B cell (primary cell): ENCODE results near the gene MATN1. TPM values are rescaled to one million over a fixed set of nuclear protein-coding genes. Genes with fewer than 3 reads are reported as not detected.

Experiments used
- ATAC-seq: fragments of 200-7000 bp; cut with Tn5 transposase; one replicate; pipeline ENCODE4 v1.10.0; 2021; ENCODE audit warnings: low read depth, mild to moderate bottlenecking, moderate number of reproducible peaks, moderate library complexity
- CTCF ChIA-PET: fragments of 350-600 bp; sonication (Branson Sonifier 250); formaldehyde crosslinking; loops from one replicate; lab custom pipeline; 2021; ENCODE audit warnings: antibody characterized with exemption, inconsistent platforms; lab: Charles Lee
- POLR2A ChIA-PET: fragments of 350-600 bp; sonication (Branson Sonifier 250); formaldehyde crosslinking; loops from one replicate; lab custom pipeline; 2021; ENCODE audit warnings: antibody characterized with exemption; lab: Charles Lee
- DNase-seq: peaks from one replicate; pipeline ENCODE4 v3.0.0; 2013
- H2AFZ ChIP-seq: 2 replicates; pipeline ENCODE4 v1.6.1; 2012; ENCODE audit warnings: mild to moderate bottlenecking, low read depth, low read length; ENCODE audit not compliant: insufficient read depth, poor library complexity, severe bottlenecking
- H3K27ac ChIP-seq, 2 donors: 1 replicate in 1 of 2; 2 replicates in 1 of 2; pipeline ENCODE4 v1.5.1; 2012 to 2013; ENCODE audit warnings: low read length in 2 of 2, mild to moderate bottlenecking in 2 of 2, moderate library complexity in 1 of 2
- H3K27me3 ChIP-seq, 4 experiments: fragments of 200-600 bp in 1 of 4; sonication (generic) in 1 of 4; replicated peaks in 1 of 4; 1 replicate in 2 of 4; 2 replicates in 2 of 4; pipeline versions ENCODE4 v1.6.1 to v1.7.0; 2013 to 2016; ENCODE audit warnings: low read length in 3 of 4, mild to moderate bottlenecking in 2 of 4, mixed read lengths in 1 of 4, moderate library complexity in 1 of 4; ENCODE audit not compliant: insufficient read depth in 4 of 4, control insufficient read depth in 3 of 4; ENCODE audit errors: control extremely low read depth in 1 of 4
- H3K36me3 ChIP-seq, 2 experiments: replicated peaks in 1 of 2; 1 replicate in 1 of 2; 2 replicates in 1 of 2; pipeline versions ENCODE4 v1.6.1 to v1.7.1; 2013; ENCODE audit warnings: low read length in 1 of 2; ENCODE audit not compliant: insufficient read depth in 2 of 2, control insufficient read depth in 1 of 2; ENCODE audit errors: control extremely low read depth in 1 of 2, extremely low read depth in 1 of 2
- H3K4me1 ChIP-seq, 2 donors: fragments of 200-600 bp in 1 of 2; sonication (generic) in 1 of 2; 1 replicate in 1 of 2; 2 replicates in 1 of 2; pipeline versions ENCODE4 v1.5.1 to v1.6.1; 2013 to 2017; ENCODE audit warnings: low read length in 2 of 2; ENCODE audit not compliant: control insufficient read depth in 2 of 2, insufficient read depth in 2 of 2
- H3K4me2 ChIP-seq: replicated peaks from 2 replicates; pipeline ENCODE3; 2012; ENCODE audit warnings: mild to moderate bottlenecking, low read depth, low read length; ENCODE audit not compliant: poor library complexity, severe bottlenecking
- H3K4me3 ChIP-seq, 5 experiments: fragments of 200-600 bp in 1 of 5; sonication (generic) in 1 of 5; 1 replicate in 3 of 5; 2 replicates in 2 of 5; pipeline versions ENCODE4 v1.5.1 to v1.7.0; 2011 to 2016; ENCODE audit warnings: low read length in 4 of 5, mild to moderate bottlenecking in 4 of 5, low read depth in 2 of 5, control low read depth in 1 of 5, moderate library complexity in 1 of 5; ENCODE audit not compliant: insufficient read depth in 1 of 5; ENCODE audit errors: control extremely low read depth in 1 of 5, extremely low read depth in 1 of 5
- H3K79me2 ChIP-seq: fragments of 200-600 bp; sonication (generic); one replicate; pipeline ENCODE4 v1.6.0; 2016; ENCODE audit warnings: low read length; ENCODE audit not compliant: control insufficient read depth, insufficient read depth
- H3K9ac ChIP-seq: fragments of 200-600 bp; sonication (generic); 2 replicates; pipeline ENCODE4 v1.6.1; 2017; ENCODE audit warnings: mild to moderate bottlenecking, low read length, moderate library complexity
- H3K9me3 ChIP-seq, 3 donors: one replicate each; pipeline versions ENCODE4 v1.6.1 to v1.7.1; 2013; ENCODE audit warnings: low read length in 2 of 3; ENCODE audit not compliant: control insufficient read depth in 2 of 3, insufficient read depth in 1 of 3; ENCODE audit errors: control extremely low read depth in 1 of 3
- H4K20me1 ChIP-seq: 2 replicates; pipeline ENCODE4 v1.6.0; 2012; ENCODE audit warnings: mild to moderate bottlenecking, low read length; ENCODE audit not compliant: insufficient read depth, control insufficient read depth, poor library complexity, severe bottlenecking
- H3K27ac Mint-ChIP-seq: one replicate; pipeline ENCODE4 v1.8.0; 2021; ENCODE audit warnings: mixed read lengths
- H3K27me3 Mint-ChIP-seq: one replicate; pipeline ENCODE4 v1.8.0; 2021; ENCODE audit warnings: mixed read lengths
- H3K4me1 Mint-ChIP-seq: one replicate; pipeline ENCODE4 v1.8.0; 2021; ENCODE audit warnings: mixed read lengths
- H3K4me3 Mint-ChIP-seq: one replicate; pipeline ENCODE4 v1.8.0; 2021; ENCODE audit warnings: mixed read lengths
- H3K9me3 Mint-ChIP-seq: one replicate; pipeline ENCODE4 v1.8.0; 2022; ENCODE audit warnings: mixed read lengths; ENCODE audit not compliant: insufficient read depth
- CTCF ChIP-seq: fragments of 200-600 bp; IDR thresholded peaks from one replicate; pipeline ENCODE4 v1.8.0; 2022; ENCODE audit warnings: antibody characterized with exemption, mild to moderate bottlenecking
- EZH2 ChIP-seq: IDR thresholded peaks from 2 replicates; pipeline ENCODE4 v1.6.1; 2012; ENCODE audit warnings: borderline replicate concordance, low read depth, mild to moderate bottlenecking, moderate library complexity, low read length; ENCODE audit not compliant: insufficient read depth, poor library complexity, severe bottlenecking
- WGBS: methylation state at CpG from one replicate; pipeline ENCODE4 v1.1.5; 2013; ENCODE audit warnings: missing lambda C conversion rate; ENCODE audit not compliant: insufficient coverage; 5-methylcytosine and 5-hydroxymethylcytosine counted together
- intact Hi-C: fragments of 100-400 bp; cut with micrococcal nuclease; formaldehyde crosslinking; loops from one replicate; pipeline ENCODE4 v1.10.0; 2022
- polyA plus RNA-seq: library from polyadenylated mRNA; depleted of rRNA; stranded (reverse); fragments of >200 nt; gene quantifications from 2 replicates; pipeline ENCODE4 v1.2.3, GENCODE V29; 2012
- total RNA-seq, 2 donors: library from RNA; stranded (reverse); fragments of 120-200 nt in 1 of 2; gene quantifications; 1 replicate in 1 of 2; 2 replicates in 1 of 2; pipeline versions ENCODE4 v1.2.3 to v1.2.4, GENCODE V29; 2013 to 2022

The MATN1 gene
- total and polyA plus RNA-seq, 2 donors (not counting 1 experiment from before 2014, with no cell fraction given), result 2.5 to 3.2 TPM

GRCh38 chr1:30668546-30669327, 54.6 kb downstream of the MATN1 start:
- DNase-seq, result no peak
- H3K4me1 Mint-ChIP-seq, result no peaks in the 10 kb centered on the region
- no peak overlapping the region for H3K4me3 ChIP-seq
- H3K9me3 Mint-ChIP-seq, result peaks cover 3% of the 10 kb centered on the region
- no peak overlapping the region for H3K4me3 Mint-ChIP-seq
- intact Hi-C loops, result no loop called here
- no peak overlapping the region for H3K27ac Mint-ChIP-seq
- H3K27me3 Mint-ChIP-seq, result peaks cover 31% of the 10 kb centered on the region
- H3K4me1 ChIP-seq, result no peaks in the 10 kb centered on the region
- no peak overlapping the region for H3K27ac ChIP-seq
- H3K9ac ChIP-seq, result no peak overlapping the region
- no peaks in the 10 kb centered on the region for H3K36me3 ChIP-seq
- ATAC-seq, result no peak
- peaks cover 0 to 12% (median 3%) of the 10 kb centered on the region in 4 experiments for H3K27me3 ChIP-seq
- CTCF ChIA-PET, result no interaction called here
- no peaks in the 10 kb centered on the region for H4K20me1 ChIP-seq
- no peak overlapping the region for H2AFZ ChIP-seq
- POLR2A ChIA-PET, result no interaction called here
- H3K79me2 ChIP-seq, result no peaks in the 10 kb centered on the region
- no peak for TF ChIP-seq CTCF
- no peak for TF ChIP-seq EZH2
- 91% methylated on average over 5 of the region's 6 CpGs for WGBS
- H3K4me2 ChIP-seq, result no peak overlapping the region
- peaks cover 4 to 8% (median 6%) of the 10 kb centered on the region in 3 donors for H3K9me3 ChIP-seq

- no peaks in the 10 kb centered on the region for H3K36me3 ChIP-seq
- H3K4me3 ChIP-seq, result no peak overlapping the region
- no peak overlapping the region for H3K4me3 Mint-ChIP-seq
- H3K4me1 Mint-ChIP-seq, result no peaks in the 10 kb centered on the region
- peaks cover 28% of the 10 kb centered on the region for H3K27me3 Mint-ChIP-seq
- intact Hi-C loops, result no loop called here
- no peak overlapping the region for H3K4me2 ChIP-seq
- no peak overlapping the region for H3K9ac ChIP-seq
- H3K27ac Mint-ChIP-seq, result no peak overlapping the region
- ChIA-PET CTCF (no interaction called here), POLR2A (no interaction called here)
- ATAC-seq (no peak), DNase-seq (no peak)
- H3K27ac ChIP-seq, result no peak overlapping the region
- H3K27me3 ChIP-seq, result peaks cover 0 to 9% (median 3%) of the 10 kb centered on the region in 4 experiments
- no peaks in the 10 kb centered on the region for H4K20me1 ChIP-seq
- peaks cover 0 to 1% (median 0%) of the 10 kb centered on the region in 3 donors for H3K9me3 ChIP-seq
- no peak overlapping the region for H2AFZ ChIP-seq
- no peaks in the 10 kb centered on the region for H3K9me3 Mint-ChIP-seq
- no peak for TF ChIP-seq EZH2
- TF ChIP-seq CTCF, result no peak
- no peaks in the 10 kb centered on the region for H3K79me2 ChIP-seq
- no peaks in the 10 kb centered on the region for H3K4me1 ChIP-seq
- WGBS, result 15% methylated on average over 4 of the region's 7 CpGs
Observed at GRCh38 chr1:30668024-30668423, 55.4 kb downstream of the MATN1 start.
